Right atrium auricular region (tissue), 2 donors: ENCODE data around the gene CDK12. TPM values are rescaled to one million over a fixed set of nuclear protein-coding genes. Genes with fewer than 3 reads are reported as not detected.
"Not testable (repeated sequence)": the region's sequence is repeated elsewhere in the genome, so short reads cannot be mapped to it uniquely, and the experiment has no call there.

Experiments used
- DNase-seq: peaks from one replicate; pipeline ENCODE4 v3.0.0-alpha.2; 2019; ENCODE audit warnings: low spot score
- H3K27ac ChIP-seq, 2 donors: fragments of 200-600 bp; sonication (generic); 1 replicate in 1 of 2; 2 replicates in 1 of 2; pipeline ENCODE4 v1.5.1; 2016 to 2019
- H3K27me3 ChIP-seq, 2 donors: fragments of 200-600 bp; sonication (generic); one replicate each; pipeline versions ENCODE4 v1.5.1 to v1.6.0; 2017 to 2019
- H3K36me3 ChIP-seq: fragments of 200-600 bp; sonication (generic); one replicate; pipeline ENCODE4 v1.5.1; 2016
- H3K4me1 ChIP-seq, 2 donors: fragments of 200-600 bp; sonication (generic); one replicate each; pipeline versions ENCODE4 v1.5.1 to v1.6.0; 2017 to 2019
- H3K4me3 ChIP-seq, 2 donors: fragments of 200-600 bp; sonication (generic); 1 replicate in 1 of 2; 2 replicates in 1 of 2; pipeline ENCODE4 v1.5.1; 2017 to 2019; ENCODE audit warnings: mild to moderate bottlenecking in 1 of 2, moderate library complexity in 1 of 2
- H3K9me3 ChIP-seq, 2 donors: fragments of 200-600 bp; sonication (generic); one replicate each; pipeline ENCODE4 v1.5.1; 2019
- CTCF ChIP-seq, 2 donors: fragments of 200-600 bp; sonication (generic); IDR thresholded peaks; one replicate each; pipeline ENCODE4 v1.5.1; 2019; ENCODE audit warnings: antibody characterized with exemption in 2 of 2
- total RNA-seq, 2 donors: library from RNA; depleted of rRNA; stranded (reverse); fragments of >200 nt; gene quantifications; one replicate each; pipeline ENCODE4 v1.1.0, GENCODE V29; 2016

The CDK12 gene
- total RNA-seq, 2 donors from 2014 or later = 15.9 to 18.9 TPM

GRCh38 chr17:39473310-39473709 lies 12.0 kb downstream of the CDK12 start:
- Histone ChIP-seq H3K4me1 (no peaks in the 10 kb centered on the region), H3K27ac (no peak overlapping the region), H3K4me3 (no peak overlapping the region), H3K27me3 (no peaks in the 10 kb centered on the region), H3K9me3 (no peaks in the 10 kb centered on the region), H3K36me3 (peaks cover 39% of the 10 kb centered on the region)
- TF ChIP-seq CTCF (IDR thresholded peaks at IDR 0.05) = no peak
- DNase-seq = no peak

GRCh38 chr17:39479631-39480030 lies 18.3 kb downstream of the CDK12 start:
- not testable (repeated sequence) for H3K27ac ChIP-seq, H3K4me3 ChIP-seq, DNase-seq, H3K9me3 ChIP-seq, H3K4me1 ChIP-seq, H3K27me3 ChIP-seq
- peaks cover 11% of the 10 kb centered on the region for H3K36me3 ChIP-seq

GRCh38 chr17:39483506-39483905 lies 22.2 kb downstream of the CDK12 start:
- no peak overlapping the region for H3K4me3 ChIP-seq
- no peaks in the 10 kb centered on the region for H3K27me3 ChIP-seq
- DNase-seq = no peak
- H3K36me3 ChIP-seq = no peaks in the 10 kb centered on the region
- TF ChIP-seq CTCF (IDR thresholded peaks at IDR 0.05) = no peak
- H3K27ac ChIP-seq = no peak overlapping the region
- H3K4me1 ChIP-seq = no peaks in the 10 kb centered on the region
- H3K9me3 ChIP-seq = no peaks in the 10 kb centered on the region

- no peak for DNase-seq
- H3K4me1 ChIP-seq = no peaks in the 10 kb centered on the region
- no peaks in the 10 kb centered on the region for H3K36me3 ChIP-seq
- TF ChIP-seq CTCF (IDR thresholded peaks at IDR 0.05) = no peak
- H3K9me3 ChIP-seq = no peaks in the 10 kb centered on the region
- H3K27ac ChIP-seq = no peak overlapping the region
- no peak overlapping the region for H3K4me3 ChIP-seq
- H3K27me3 ChIP-seq = no peaks in the 10 kb centered on the region
Measured at GRCh38 chr17:39484178-39484577, 22.9 kb downstream of the CDK12 start.

DNA sequence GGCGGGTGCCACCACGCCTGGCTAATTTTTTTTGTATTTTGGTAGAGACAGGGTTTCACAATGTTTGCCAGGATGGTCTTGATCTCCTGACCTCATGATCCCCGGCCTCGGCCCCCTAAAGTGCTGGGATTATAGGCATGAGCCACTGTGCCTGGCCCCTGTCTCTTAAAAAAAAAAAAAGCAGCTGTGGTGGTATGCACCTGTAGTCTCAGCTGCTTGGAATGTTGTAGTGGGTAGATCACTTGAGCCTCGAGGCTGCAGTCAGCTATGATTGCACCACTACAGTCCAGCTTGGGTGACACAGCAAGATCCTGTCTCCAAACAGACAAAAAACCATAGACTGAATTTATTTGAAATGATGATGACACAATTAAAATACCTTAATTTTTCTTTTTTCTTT lies 24.3 kb downstream of the CDK12 start:
- H3K27ac ChIP-seq = no peak overlapping the region
- H3K36me3 ChIP-seq = peaks cover 2% of the 10 kb centered on the region
- H3K27me3 ChIP-seq = no peaks in the 10 kb centered on the region
- no peak for DNase-seq
- TF ChIP-seq CTCF (IDR thresholded peaks at IDR 0.05) = no peak
- H3K4me1 ChIP-seq = no peaks in the 10 kb centered on the region
- H3K4me3 ChIP-seq = no peak overlapping the region
- H3K9me3 ChIP-seq = no peaks in the 10 kb centered on the region

- no peak for DNase-seq
- Histone ChIP-seq H3K4me3 (no peak overlapping the region), H3K4me1 (no peaks in the 10 kb centered on the region), H3K9me3 (no peaks in the 10 kb centered on the region), H3K36me3 (peaks cover 9% of the 10 kb centered on the region), H3K27ac (no peak overlapping the region), H3K27me3 (no peaks in the 10 kb centered on the region)
- TF ChIP-seq CTCF (IDR thresholded peaks at IDR 0.05) = no peak
Measured at GRCh38 chr17:39486242-39486641, 25.0 kb downstream of the CDK12 start.

- not testable (repeated sequence) for H3K4me3 ChIP-seq, H3K9me3 ChIP-seq, H3K27me3 ChIP-seq, DNase-seq, H3K4me1 ChIP-seq, H3K27ac ChIP-seq
- peaks cover 20% of the 10 kb centered on the region for H3K36me3 ChIP-seq
Measured at GRCh38 chr17:39487490-39487889, 26.2 kb downstream of the CDK12 start.
